Measurements from ENCODE around the gene C10orf71.

The C10orf71 gene

DNA sequence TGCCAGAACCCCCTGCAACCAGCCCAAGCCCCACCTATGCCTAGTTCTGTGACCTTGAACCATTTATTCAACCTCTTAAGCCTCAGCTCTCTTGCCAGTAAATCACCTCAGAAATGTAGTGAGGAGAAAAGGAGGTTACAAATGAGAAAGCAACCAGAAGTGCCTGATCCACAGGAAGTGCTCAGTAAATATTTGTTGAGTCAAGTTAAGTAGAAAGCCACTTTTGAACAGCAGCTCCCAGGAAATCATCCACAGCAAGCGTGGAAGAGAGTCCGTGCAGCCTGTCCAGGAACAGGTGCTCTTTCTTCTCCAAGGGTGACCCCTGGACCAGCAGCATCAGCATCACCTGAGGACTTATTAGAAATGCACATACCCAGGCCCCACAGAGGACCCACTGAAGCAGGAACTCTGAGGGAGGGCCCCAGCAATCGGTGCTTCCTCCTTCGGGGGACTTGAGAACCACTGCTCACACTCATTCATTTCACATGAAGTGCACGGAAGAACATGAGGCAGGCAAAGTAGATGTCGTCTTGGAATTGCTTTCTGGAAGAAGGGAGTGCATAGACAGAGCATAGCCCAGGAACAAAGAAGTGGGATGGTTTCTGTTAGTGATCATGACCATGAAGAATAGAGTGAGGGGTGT, 6.3 kb upstream of the C10orf71 start:
- Mint-ChIP-seq H3K9me3 (no peaks in the 10 kb centered on the region), H3K4me1 (ENCODE audit: low read depth) (no peaks in the 10 kb centered on the region), H3K27me3 (ENCODE audit: low read depth) (peaks cover 28% of the 10 kb centered on the region), H3K4me3 (no peak overlapping the region), H3K27ac (no peak overlapping the region), H3K36me3 (ENCODE audit: low read depth) (no peaks in the 10 kb centered on the region)
- DNase-seq (ENCODE audit: low spot score): no peak

DNA sequence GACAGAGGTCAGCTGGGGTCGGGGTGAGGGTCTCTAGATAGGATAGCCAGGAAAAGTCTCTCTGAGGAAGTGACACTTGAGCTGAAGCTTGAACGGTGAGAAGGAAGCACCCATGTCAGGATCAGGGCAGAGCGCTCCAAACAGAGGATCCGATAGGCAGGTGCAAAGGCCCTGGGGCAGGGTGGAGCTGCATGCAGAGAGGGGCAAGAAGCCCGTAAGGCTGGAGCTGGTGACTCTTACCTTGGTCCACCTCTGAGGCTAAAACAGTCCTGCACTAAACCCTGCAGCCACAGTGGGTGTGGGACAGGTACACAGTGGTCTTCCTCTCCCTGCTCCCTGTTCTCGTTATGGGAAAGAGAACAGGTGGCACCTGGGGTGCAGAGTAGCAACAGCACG, 5.8 kb upstream of the C10orf71 start:
- H3K27me3 Mint-ChIP-seq (ENCODE audit: low read depth): peaks cover 28% of the 10 kb centered on the region
- H3K9me3 Mint-ChIP-seq: no peaks in the 10 kb centered on the region

GRCh38 chr10:49294731-49295130, 4.2 kb upstream of the C10orf71 start:
- no peak for DNase-seq (ENCODE audit: low spot score)
- peaks cover 28% of the 10 kb centered on the region for H3K27me3 Mint-ChIP-seq (ENCODE audit: low read depth)
- H3K4me3 Mint-ChIP-seq: no peak overlapping the region
- H3K36me3 Mint-ChIP-seq (ENCODE audit: low read depth): no peaks in the 10 kb centered on the region
- H3K4me1 Mint-ChIP-seq (ENCODE audit: low read depth): no peaks in the 10 kb centered on the region
- no peaks in the 10 kb centered on the region for H3K9me3 Mint-ChIP-seq
- no peak overlapping the region for H3K27ac Mint-ChIP-seq

More for the DNA sequence above, 5.8 kb upstream of the C10orf71 start:
- no peak for DNase-seq (ENCODE audit: low spot score)
- Mint-ChIP-seq H3K27ac (no peak overlapping the region), H3K4me3 (no peak overlapping the region), H3K4me1 (ENCODE audit: low read depth) (no peaks in the 10 kb centered on the region), H3K36me3 (ENCODE audit: low read depth) (no peaks in the 10 kb centered on the region)

- no peak overlapping the region for H3K27ac Mint-ChIP-seq
- no peak for DNase-seq (ENCODE audit: low spot score)
- H3K27me3 Mint-ChIP-seq (ENCODE audit: low read depth): peaks cover 23% of the 10 kb centered on the region
- H3K4me3 Mint-ChIP-seq: no peak overlapping the region
- no peaks in the 10 kb centered on the region for H3K9me3 Mint-ChIP-seq
- H3K4me1 Mint-ChIP-seq (ENCODE audit: low read depth): no peaks in the 10 kb centered on the region
- H3K36me3 Mint-ChIP-seq (ENCODE audit: low read depth): no peaks in the 10 kb centered on the region
Measured at GRCh38 chr10:49295297-49295696, 3.7 kb upstream of the C10orf71 start.

DNA sequence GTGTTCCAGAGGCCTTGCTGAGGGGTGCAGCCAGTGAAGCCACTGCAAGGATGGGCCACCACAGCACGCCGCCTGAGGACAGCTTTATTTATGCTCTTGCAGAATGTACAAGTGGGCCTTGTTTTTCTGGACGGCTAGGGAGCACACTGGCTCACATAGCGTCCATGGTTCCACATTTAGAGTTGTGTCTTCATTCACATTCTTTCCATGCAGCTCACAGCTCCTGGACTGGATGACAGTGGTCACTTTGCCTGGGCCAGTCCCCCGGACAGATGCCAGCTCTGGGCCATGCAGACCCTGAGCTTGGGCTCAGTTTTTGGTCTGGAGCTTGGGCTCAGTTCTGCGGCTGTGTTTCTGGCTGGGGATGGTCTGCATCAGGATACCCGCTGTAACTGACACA, 2.6 kb upstream of the C10orf71 start:
- Mint-ChIP-seq H3K4me1 (ENCODE audit: low read depth) (no peaks in the 10 kb centered on the region), H3K4me3 (no peak overlapping the region), H3K36me3 (ENCODE audit: low read depth) (no peaks in the 10 kb centered on the region), H3K27ac (no peak overlapping the region), H3K9me3 (no peaks in the 10 kb centered on the region), H3K27me3 (ENCODE audit: low read depth) (peaks cover 17% of the 10 kb centered on the region)
- DNase-seq (ENCODE audit: low spot score): no peak

DNA sequence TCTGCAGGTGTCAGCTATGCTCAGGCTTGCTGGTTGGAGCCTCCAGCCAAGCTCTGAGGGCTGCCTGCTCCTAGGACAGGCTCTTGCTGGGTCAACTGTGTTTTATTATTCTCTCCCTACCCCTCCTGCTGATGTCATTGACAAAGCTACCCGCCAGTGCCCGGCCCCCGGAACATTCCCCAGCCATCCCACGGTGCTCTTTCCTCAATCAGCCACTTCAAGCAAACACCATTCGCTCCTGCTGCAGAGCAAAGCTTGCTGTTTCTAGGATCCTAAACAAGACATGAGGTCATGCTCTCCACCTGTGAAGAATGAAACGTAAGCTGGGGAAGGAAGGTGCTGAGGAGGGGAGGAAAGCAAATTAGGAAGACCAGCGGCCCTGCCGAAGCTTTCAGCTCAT, 2.1 kb upstream of the C10orf71 start:
- Mint-ChIP-seq H3K9me3 (no peaks in the 10 kb centered on the region), H3K27me3 (ENCODE audit: low read depth) (peaks cover 15% of the 10 kb centered on the region), H3K4me3 (no peak overlapping the region), H3K27ac (no peak overlapping the region), H3K4me1 (ENCODE audit: low read depth) (no peaks in the 10 kb centered on the region), H3K36me3 (ENCODE audit: low read depth) (no peaks in the 10 kb centered on the region)
- DNase-seq (ENCODE audit: low spot score): no peak

- Mint-ChIP-seq H3K9me3 (no peaks in the 10 kb centered on the region), H3K27me3 (ENCODE audit: low read depth) (peaks cover 6% of the 10 kb centered on the region), H3K4me1 (ENCODE audit: low read depth) (no peaks in the 10 kb centered on the region), H3K36me3 (ENCODE audit: low read depth) (no peaks in the 10 kb centered on the region), H3K4me3 (no peak overlapping the region), H3K27ac (no peak overlapping the region)
- DNase-seq (ENCODE audit: low spot score): no peak
Measured at GRCh38 chr10:49297818-49298670, 926 bp upstream of the C10orf71 start.

GRCh38 chr10:49298671-49298982, 343 bp upstream of the C10orf71 start:
- Mint-ChIP-seq H3K27me3 (ENCODE audit: low read depth) (peaks cover 7% of the 10 kb centered on the region), H3K4me3 (no peak overlapping the region), H3K36me3 (ENCODE audit: low read depth) (no peaks in the 10 kb centered on the region), H3K4me1 (ENCODE audit: low read depth) (no peaks in the 10 kb centered on the region), H3K9me3 (no peaks in the 10 kb centered on the region), H3K27ac (no peak overlapping the region)
- DNase-seq (ENCODE audit: low spot score): no peak

DNA sequence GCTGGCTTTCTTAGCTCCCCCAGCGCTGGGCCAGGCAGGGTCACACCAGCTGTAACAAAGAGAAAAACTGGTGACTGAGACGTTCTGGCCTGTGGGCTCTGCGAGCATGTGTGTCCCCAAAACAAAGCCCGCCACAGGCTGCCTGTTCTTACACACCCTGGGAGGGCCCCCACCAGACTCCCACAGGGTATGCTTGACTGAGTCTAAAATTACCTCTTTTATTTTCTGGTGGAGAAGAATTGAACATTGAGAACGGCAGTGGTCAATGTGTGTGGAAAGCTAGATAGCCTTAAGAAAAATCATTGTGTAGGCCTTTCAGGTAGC, 808 bp downstream of the C10orf71 start:
- Mint-ChIP-seq H3K27me3 (ENCODE audit: low read depth) (peaks cover 12% of the 10 kb centered on the region), H3K4me1 (ENCODE audit: low read depth) (no peaks in the 10 kb centered on the region), H3K4me3 (no peak overlapping the region), H3K9me3 (no peaks in the 10 kb centered on the region), H3K27ac (no peak overlapping the region), H3K36me3 (ENCODE audit: low read depth) (no peaks in the 10 kb centered on the region)
- DNase-seq (ENCODE audit: low spot score): no peak

- no peak overlapping the region for H3K4me3 Mint-ChIP-seq
- H3K27me3 Mint-ChIP-seq (ENCODE audit: low read depth): peaks cover 14% of the 10 kb centered on the region
- H3K36me3 Mint-ChIP-seq (ENCODE audit: low read depth): no peaks in the 10 kb centered on the region
- H3K27ac Mint-ChIP-seq: no peak overlapping the region
- H3K9me3 Mint-ChIP-seq: no peaks in the 10 kb centered on the region
- no peak for DNase-seq (ENCODE audit: low spot score)
- no peaks in the 10 kb centered on the region for H3K4me1 Mint-ChIP-seq (ENCODE audit: low read depth)
Measured at GRCh38 chr10:49300140-49300974, 1.4 kb downstream of the C10orf71 start.

DNA sequence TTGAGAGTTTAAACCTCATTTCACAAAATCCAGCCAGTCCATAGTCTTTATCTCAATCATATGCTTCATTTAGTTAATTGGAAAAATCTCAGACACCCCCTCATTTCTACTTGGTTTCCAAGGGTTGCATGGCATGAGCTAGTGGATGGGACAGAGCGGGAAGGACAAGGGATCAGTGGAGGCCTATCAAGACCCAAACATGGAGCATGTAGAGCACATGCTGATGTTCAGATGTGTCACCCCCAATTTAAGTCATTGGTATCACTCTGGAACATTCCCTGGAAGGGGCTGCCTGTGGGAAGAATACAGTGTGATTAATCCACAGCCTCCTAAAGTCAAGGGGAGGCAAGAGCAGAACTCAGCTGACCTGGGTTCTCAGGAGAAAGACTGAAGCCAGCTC, 2.3 kb downstream of the C10orf71 start:
- no peak for DNase-seq (ENCODE audit: low spot score)
- Mint-ChIP-seq H3K9me3 (no peaks in the 10 kb centered on the region), H3K4me1 (ENCODE audit: low read depth) (no peaks in the 10 kb centered on the region), H3K27me3 (ENCODE audit: low read depth) (peaks cover 15% of the 10 kb centered on the region), H3K27ac (no peak overlapping the region), H3K36me3 (ENCODE audit: low read depth) (no peaks in the 10 kb centered on the region), H3K4me3 (no peak overlapping the region)

DNA sequence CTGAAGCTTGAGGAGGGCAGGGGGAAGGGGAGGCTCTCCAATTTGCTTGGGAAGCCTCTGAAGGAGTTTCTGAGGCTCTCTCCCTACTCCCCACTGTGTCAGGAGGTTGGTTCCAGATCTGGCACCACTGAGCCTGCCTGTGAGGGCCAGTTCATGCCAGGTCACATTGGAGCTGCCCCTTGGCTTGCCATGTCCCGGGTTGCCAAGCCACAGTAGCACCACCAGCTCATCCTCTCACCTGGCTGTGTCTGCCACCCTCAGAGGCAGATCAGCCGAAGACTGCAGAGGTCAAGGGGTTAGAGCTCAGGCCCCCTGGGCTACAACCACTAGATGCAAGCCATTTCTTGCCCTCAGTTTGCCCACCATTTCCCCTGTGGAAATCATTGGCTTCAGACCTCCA, 3.1 kb downstream of the C10orf71 start:
- Mint-ChIP-seq H3K36me3 (ENCODE audit: low read depth) (no peaks in the 10 kb centered on the region), H3K27me3 (ENCODE audit: low read depth) (peaks cover 13% of the 10 kb centered on the region), H3K27ac (no peak overlapping the region), H3K4me3 (no peak overlapping the region), H3K9me3 (no peaks in the 10 kb centered on the region), H3K4me1 (ENCODE audit: low read depth) (no peaks in the 10 kb centered on the region)
- no peak for DNase-seq (ENCODE audit: low spot score)

GRCh38 chr10:49303711-49304110, 4.7 kb downstream of the C10orf71 start:
- no peaks in the 10 kb centered on the region for H3K9me3 Mint-ChIP-seq
- H3K36me3 Mint-ChIP-seq (ENCODE audit: low read depth): no peaks in the 10 kb centered on the region

GRCh38 chr10:49304137-49304536, 5.2 kb downstream of the C10orf71 start:
- no peaks in the 10 kb centered on the region for H3K9me3 Mint-ChIP-seq
- H3K27me3 Mint-ChIP-seq (ENCODE audit: low read depth): peaks cover 13% of the 10 kb centered on the region
- H3K4me1 Mint-ChIP-seq (ENCODE audit: low read depth): peaks cover 4% of the 10 kb centered on the region
- H3K4me3 Mint-ChIP-seq: no peak overlapping the region
- no peak overlapping the region for H3K27ac Mint-ChIP-seq
- DNase-seq (ENCODE audit: low spot score): no peak
- H3K36me3 Mint-ChIP-seq (ENCODE audit: low read depth): no peaks in the 10 kb centered on the region

More at GRCh38 chr10:49303711-49304110, 4.7 kb downstream of the C10orf71 start:
- peaks cover 13% of the 10 kb centered on the region for H3K27me3 Mint-ChIP-seq (ENCODE audit: low read depth)
- H3K4me1 Mint-ChIP-seq (ENCODE audit: low read depth): peaks cover 2% of the 10 kb centered on the region
- no peak overlapping the region for H3K27ac Mint-ChIP-seq
- no peak overlapping the region for H3K4me3 Mint-ChIP-seq
- DNase-seq (ENCODE audit: low spot score): no peak
